Liver (tissue), 9 donors: ENCODE results near the gene ITGBL1. TPM values are rescaled to one million over a fixed set of nuclear protein-coding genes. Genes with fewer than 3 reads are reported as not detected.

Experiments used
- DNase-seq: peaks from one replicate; pipeline ENCODE4 v3.0.0-alpha.2; 2017; ENCODE audit warnings: low spot score
- H3K27ac ChIP-seq, 2 donors: one replicate each; pipeline ENCODE4 v1.7.0; 2013; ENCODE audit warnings: inconsistent platforms in 2 of 2, low read length in 2 of 2, control low read depth in 1 of 2, low read depth in 1 of 2, mild to moderate bottlenecking in 1 of 2
- H3K27me3 ChIP-seq, 4 donors: one replicate each; pipeline versions ENCODE4 v1.6.1 to v1.7.0; 2013; ENCODE audit warnings: low read length in 3 of 4, inconsistent platforms in 1 of 4, mild to moderate bottlenecking in 1 of 4, moderate library complexity in 1 of 4; ENCODE audit not compliant: control insufficient read depth in 4 of 4, insufficient read depth in 4 of 4
- H3K36me3 ChIP-seq, 4 donors: one replicate each; pipeline versions ENCODE4 v1.6.1 to v1.7.0; 2013; ENCODE audit warnings: low read length in 3 of 4, mild to moderate bottlenecking in 3 of 4, low read depth in 1 of 4, moderate library complexity in 1 of 4; ENCODE audit not compliant: control insufficient read depth in 4 of 4, insufficient read depth in 3 of 4
- H3K4me1 ChIP-seq, 4 donors: one replicate each; pipeline versions ENCODE4 v1.6.1 to v1.7.0; 2013; ENCODE audit warnings: low read length in 3 of 4, mild to moderate bottlenecking in 3 of 4, moderate library complexity in 1 of 4; ENCODE audit not compliant: control insufficient read depth in 4 of 4, insufficient read depth in 4 of 4
- H3K4me3 ChIP-seq, 3 donors: one replicate each; pipeline versions ENCODE4 v1.6.1 to v1.7.0; 2013; ENCODE audit warnings: low read length in 3 of 3, control low read depth in 1 of 3, low read depth in 1 of 3, mild to moderate bottlenecking in 1 of 3
- H3K9ac ChIP-seq, 2 donors: one replicate each; pipeline ENCODE4 v1.7.0; 2013; ENCODE audit warnings: low read length in 2 of 2, mild to moderate bottlenecking in 2 of 2, moderate library complexity in 2 of 2, control low read depth in 1 of 2, low read depth in 1 of 2
- H3K9me3 ChIP-seq, 4 donors: one replicate each; pipeline versions ENCODE4 v1.6.1 to v1.7.0; 2013; ENCODE audit warnings: low read length in 3 of 4; ENCODE audit not compliant: control insufficient read depth in 4 of 4
- ATF3 ChIP-seq: IDR thresholded peaks from 2 replicates; pipeline ENCODE4 v1.6.1; 2016; ENCODE audit warnings: antibody characterized with exemption
- EGR1 ChIP-seq, 2 donors: IDR thresholded peaks; 2 replicates each; pipeline ENCODE4 v1.6.1; 2016 to 2018; ENCODE audit warnings: antibody characterized with exemption in 2 of 2, low read depth in 2 of 2
- FOXA1 ChIP-seq: IDR thresholded peaks from 2 replicates; pipeline ENCODE4 v1.6.1; 2016; ENCODE audit warnings: antibody characterized with exemption
- GABPA ChIP-seq, 2 donors: IDR thresholded peaks in 1 of 2; conservative IDR thresholded peaks in 1 of 2; 2 replicates each; pipeline ENCODE4 v1.6.1; 2016; ENCODE audit warnings: antibody characterized with exemption in 2 of 2, mild to moderate bottlenecking in 1 of 2, moderate library complexity in 1 of 2
- HNF4A ChIP-seq, 2 donors: conservative IDR thresholded peaks; 2 replicates each; pipeline ENCODE4 v1.6.1; 2016; ENCODE audit warnings: antibody characterized with exemption in 2 of 2, mild to moderate bottlenecking in 2 of 2
- HNF4G ChIP-seq: IDR thresholded peaks from 2 replicates; pipeline ENCODE4 v1.6.1; 2016; ENCODE audit warnings: antibody characterized with exemption
- NR2F2 ChIP-seq: IDR thresholded peaks from 2 replicates; pipeline ENCODE4 v1.6.1; 2016; ENCODE audit warnings: antibody characterized with exemption
- REST ChIP-seq: IDR thresholded peaks from 2 replicates; pipeline ENCODE4 v1.6.1; 2016; ENCODE audit warnings: antibody characterized with exemption, mild to moderate bottlenecking
- RXRA ChIP-seq, 2 donors: IDR thresholded peaks; 2 replicates each; pipeline ENCODE4 v1.6.1; 2017 to 2018; ENCODE audit warnings: antibody characterized with exemption in 2 of 2, mild to moderate bottlenecking in 1 of 2
- TAF1 ChIP-seq: conservative IDR thresholded peaks from 2 replicates; pipeline ENCODE4 v1.6.1; 2016; ENCODE audit warnings: antibody characterized with exemption, mild to moderate bottlenecking
- YY1 ChIP-seq: IDR thresholded peaks from 2 replicates; pipeline ENCODE4 v1.6.1; 2016; ENCODE audit warnings: antibody characterized with exemption, mild to moderate bottlenecking
- WGBS: extraction: QIAGEN DNeasy Blood & Tissue Kit; methylation state at CpG from one replicate; pipeline ENCODE4 v1.1.7; 2013; 5-methylcytosine and 5-hydroxymethylcytosine counted together
- polyA plus RNA-seq, 2 donors: library from polyadenylated mRNA; stranded (reverse) in 1 of 2; unstranded in 1 of 2; fragments of 200-250 nt in 1 of 2; fragments of >200 nt in 1 of 2; fragmentation: Nextera tagmentation in 1 of 2; extraction: Ambion mirVana in 1 of 2; gene quantifications; one replicate each; pipeline versions ENCODE4 v1.2.1 to v1.2.3, GENCODE V29; 2013 to 2015
- total RNA-seq, 2 donors: library from RNA; depleted of rRNA; stranded (reverse); fragments of >200 nt; gene quantifications; one replicate each; pipeline ENCODE4 v1.2.3, GENCODE V29; 2014
- donor health status: healthy.
- donor health status: healthy.
- donor health status: healthy.
- donor health status: healthy.
- donor health status: healthy.

The ITGBL1 gene
- total and polyA plus RNA-seq, 4 donors, result 0.28 to 2.2 (median 1.2) TPM

- Histone ChIP-seq H3K9me3 (no peaks in the 10 kb centered on the region), H3K4me3 (no peak overlapping the region), H3K27ac (no peak overlapping the region), H3K27me3 (no peaks in the 10 kb centered on the region), H3K36me3 (no peaks in the 10 kb centered on the region), H3K9ac (no peak overlapping the region), H3K4me1 (peaks cover 0 to 2% (median 0%) of the 10 kb centered on the region in 4 donors)
- no peak for DNase-seq
- 80% methylated on average over 5 of the region's 5 CpGs for WGBS
- TF ChIP-seq GABPA (IDR thresholded peaks at IDR 0.05 in 1 of 2, conservative IDR thresholded peaks at IDR 0.05 in 1 of 2), result no peak
- peak; percentile 24 to 59 for TF ChIP-seq RXRA (IDR thresholded peaks at IDR 0.05)
- TF ChIP-seq HNF4G, result no peak
- TF ChIP-seq HNF4A (conservative IDR thresholded peaks at IDR 0.05), result peak; percentile 14 to 42
- no peak for TF ChIP-seq YY1
- no peak for TF ChIP-seq ATF3
- TF ChIP-seq EGR1 (IDR thresholded peaks at IDR 0.05; ENCODE audit: low read depth in 2 of 2), result no peak
Measured at GRCh38 chr13:101611491-101612475, 159.3 kb downstream of the ITGBL1 start.

- Histone ChIP-seq H3K4me1 (peaks cover 0 to 2% (median 0%) of the 10 kb centered on the region in 4 donors), H3K9ac (no peak overlapping the region), H3K27me3 (no peaks in the 10 kb centered on the region), H3K36me3 (no peaks in the 10 kb centered on the region), H3K9me3 (no peaks in the 10 kb centered on the region), H3K4me3 (no peak overlapping the region), H3K27ac (no peak overlapping the region)
- 66% methylated on average over 7 of the region's 7 CpGs for WGBS
- DNase-seq, result peak; percentile 73
- TF ChIP-seq GABPA (IDR thresholded peaks at IDR 0.05 in 1 of 2, conservative IDR thresholded peaks at IDR 0.05 in 1 of 2) (no peak), YY1 (no peak), FOXA1 (no peak), REST (no peak)
Measured at GRCh38 chr13:101612735-101613134, 160.3 kb downstream of the ITGBL1 start.

GRCh38 chr13:101614491-101614890, 162.0 kb downstream of the ITGBL1 start:
- Histone ChIP-seq H3K36me3 (no peaks in the 10 kb centered on the region), H3K4me3 (no peak overlapping the region), H3K27me3 (no peaks in the 10 kb centered on the region), H3K27ac (no peak overlapping the region), H3K9ac (no peak overlapping the region), H3K9me3 (no peaks in the 10 kb centered on the region), H3K4me1 (peaks cover 0 to 3% (median 1%) of the 10 kb centered on the region in 4 donors)
- no peak for DNase-seq
- 84% methylated on average over 8 of the region's 8 CpGs for WGBS
- TF ChIP-seq GABPA (IDR thresholded peaks at IDR 0.05 in 1 of 2, conservative IDR thresholded peaks at IDR 0.05 in 1 of 2) (no peak), NR2F2 (no peak), HNF4G (no peak), TAF1 (no peak)
